ENCODE measurements around the gene B3GLCT. TPM values are rescaled to one million over a fixed set of nuclear protein-coding genes. Genes with fewer than 3 reads are reported as not detected.

The B3GLCT gene
- total and polyA plus RNA-seq, 2 of the 13 experiments (the other 11 are each of a cell fraction or from before 2014, with no cell fraction given), result 2.0 to 7.1 TPM

DNA sequence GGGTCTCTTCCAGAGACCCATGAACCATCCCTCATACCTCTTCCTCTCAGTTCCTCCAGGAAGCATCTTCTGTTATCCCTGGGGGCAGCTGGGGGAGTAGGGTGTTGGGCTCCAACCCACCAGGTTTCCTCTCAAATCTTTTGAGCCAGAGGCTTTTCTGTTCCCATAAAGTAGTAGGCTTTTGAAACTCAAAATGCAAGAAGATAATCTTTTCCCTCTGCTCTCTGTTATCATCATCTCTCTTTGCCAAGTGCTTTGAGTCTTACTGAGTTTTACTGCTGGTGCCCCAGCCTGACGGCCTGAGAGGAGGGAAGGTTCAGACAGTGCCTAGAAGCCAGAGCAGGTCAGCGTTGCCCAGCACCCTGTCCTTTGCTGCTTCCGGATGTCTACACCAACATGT is 157.2 kb downstream of the B3GLCT start:
- BruUV-seq (replicated peaks), result no TSS peak
- 33% methylated on average over 3 of the region's 3 CpGs for WGBS (ENCODE audit: low lambda C conversion rate)
- no peak for FAIRE-seq
- TF ChIP-seq ZNF10 (CRISPR knock-in tag; IDR thresholded peaks at IDR 0.05; ENCODE audit: borderline replicate concordance, low read depth) (no peak), SMAD1 (CRISPR knock-in tag; IDR thresholded peaks at IDR 0.05; ENCODE audit: borderline replicate concordance, low read depth) (no peak), ZNF230 (CRISPR knock-in tag; IDR thresholded peaks at IDR 0.05) (no peak)
- TF ChIP-seq, protein P1, sequence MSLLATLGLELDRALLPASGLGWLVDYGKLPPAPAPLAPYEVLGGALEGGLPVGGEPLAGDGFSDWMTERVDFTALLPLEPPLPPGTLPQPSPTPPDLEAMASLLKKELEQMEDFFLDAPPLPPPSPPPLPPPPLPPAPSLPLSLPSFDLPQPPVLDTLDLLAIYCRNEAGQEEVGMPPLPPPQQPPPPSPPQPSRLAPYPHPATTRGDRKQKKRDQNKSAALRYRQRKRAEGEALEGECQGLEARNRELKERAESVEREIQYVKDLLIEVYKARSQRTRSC (CRISPR knock-in tag; IDR thresholded peaks at IDR 0.05; ENCODE audit: low read depth), result no peak
- no peaks in the 10 kb centered on the region for H3K27me3 ChIP-seq (ENCODE audit: control insufficient read depth in 1 of 2, insufficient read depth in 2 of 2, low read length in 2 of 2)
- intact Hi-C loops (cut with micrococcal nuclease; ENCODE audit: unreplicated experiment) (no loop called here), in situ Hi-C loops (cut with HindIII; ENCODE audit: extremely low pct_ligation_motif_present, low pct_unique_long_range_greater_than_20kb) (no loop called here)
- H3K9ac ChIP-seq (ENCODE audit: insufficient read depth, low read depth, low read length), result no peak overlapping the region
- DNase-seq (ENCODE audit: low spot score), result no peak
- H3K4me2 ChIP-seq (ENCODE audit: low read depth, low read length), result no peak overlapping the region
- ChIA-PET CTCF (ENCODE audit: low intra/inter-chr PET ratio, low total read pairs) (no interaction called here), POLR2A (no interaction called here)
- H3K79me2 ChIP-seq (ENCODE audit: insufficient read depth, low read length), result no peaks in the 10 kb centered on the region
- H3K27ac ChIP-seq (ENCODE audit: extremely low read length, insufficient read depth, low read length), result no peak overlapping the region
- H3K4me1 ChIP-seq (ENCODE audit: insufficient read depth, low read length), result no peaks in the 10 kb centered on the region
- no peaks in the 10 kb centered on the region for H4K20me1 ChIP-seq (ENCODE audit: insufficient read depth, low read length)
- H2AFZ ChIP-seq (ENCODE audit: low read length), result no peak overlapping the region
- no peaks in the 10 kb centered on the region for H3K36me3 ChIP-seq (replicated peaks in 1 of 2; ENCODE audit: control insufficient read depth in 1 of 2, insufficient read depth in 2 of 2, low read length in 2 of 2)
- no peak for ATAC-seq
- H3K4me3 ChIP-seq (replicated peaks in 1 of 3; ENCODE audit: insufficient read depth in 1 of 3, low read depth in 2 of 3, low read length in 3 of 3), result no peak overlapping the region
- H3K9me3 ChIP-seq (ENCODE audit: low read length), result peaks cover 19% of the 10 kb centered on the region

DNA sequence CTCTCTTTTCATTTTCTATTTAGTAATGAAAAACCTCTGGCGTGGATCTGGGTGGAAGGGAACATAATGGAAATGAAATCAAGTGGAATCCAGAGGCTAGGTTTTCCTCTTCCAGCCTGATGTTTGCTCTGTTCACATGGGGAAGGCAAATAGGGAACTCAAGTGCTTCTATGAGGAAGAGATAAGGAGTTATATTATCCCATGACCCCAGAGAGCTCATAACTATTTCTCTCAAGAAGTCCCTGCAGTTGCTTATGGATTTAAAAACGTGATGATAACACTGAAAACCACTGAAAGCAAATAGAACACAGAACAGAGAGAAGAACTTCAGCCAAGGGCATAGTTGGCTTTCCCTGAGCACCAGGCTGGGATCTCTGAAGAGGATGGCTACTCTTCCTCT is 157.8 kb downstream of the B3GLCT start:
- peaks cover 19% of the 10 kb centered on the region for H3K9me3 ChIP-seq (ENCODE audit: low read length)
- H3K36me3 ChIP-seq (replicated peaks in 1 of 2; ENCODE audit: control insufficient read depth in 1 of 2, insufficient read depth in 2 of 2, low read length in 2 of 2), result no peaks in the 10 kb centered on the region
- no peak overlapping the region for H3K9ac ChIP-seq (ENCODE audit: insufficient read depth, low read depth, low read length)
- ChIA-PET CTCF (ENCODE audit: low intra/inter-chr PET ratio, low total read pairs) (no interaction called here), POLR2A (no interaction called here)
- H3K79me2 ChIP-seq (ENCODE audit: insufficient read depth, low read length), result no peaks in the 10 kb centered on the region
- DNase-seq (ENCODE audit: low spot score) (no peak), FAIRE-seq (no peak), ATAC-seq (no peak)
- no peak overlapping the region for H3K4me2 ChIP-seq (ENCODE audit: low read depth, low read length)
- intact Hi-C loops (cut with micrococcal nuclease; ENCODE audit: unreplicated experiment) (no loop called here), in situ Hi-C loops (cut with HindIII; ENCODE audit: extremely low pct_ligation_motif_present, low pct_unique_long_range_greater_than_20kb) (no loop called here)
- no peak overlapping the region for H3K27ac ChIP-seq (ENCODE audit: extremely low read length, insufficient read depth, low read length)
- no peak overlapping the region for H2AFZ ChIP-seq (ENCODE audit: low read length)
- H3K4me3 ChIP-seq (replicated peaks in 1 of 3; ENCODE audit: insufficient read depth in 1 of 3, low read depth in 2 of 3, low read length in 3 of 3), result no peak overlapping the region
- BruUV-seq (replicated peaks), result no TSS peak
- no peaks in the 10 kb centered on the region for H3K27me3 ChIP-seq (ENCODE audit: control insufficient read depth in 1 of 2, insufficient read depth in 2 of 2, low read length in 2 of 2)
- no peaks in the 10 kb centered on the region for H4K20me1 ChIP-seq (ENCODE audit: insufficient read depth, low read length)
- TF ChIP-seq STAG1 (CRISPR knock-in tag; IDR thresholded peaks at IDR 0.05), result no peak
- 0% methylated on average over 2 of the region's 2 CpGs for WGBS (ENCODE audit: low lambda C conversion rate)
- H3K4me1 ChIP-seq (ENCODE audit: insufficient read depth, low read length), result no peaks in the 10 kb centered on the region
